Mammary epithelial cell (primary cell): ENCODE data around the gene SLC6A8.

Experiments
- EZH2 ChIP-seq: IDR thresholded peaks from 2 replicates; pipeline ENCODE4 v1.6.1; 2012; ENCODE audit warnings: low read length, inconsistent platforms, borderline replicate concordance
- TF ChIP-seq, protein P1 (sequence below), 2 donors: IDR thresholded peaks in 1 of 2; conservative IDR thresholded peaks in 1 of 2; 2 replicates each; pipeline ENCODE4 v1.5.1; 2011 to 2012; ENCODE audit warnings: inconsistent platforms in 2 of 2, low read length in 2 of 2, mild to moderate bottlenecking in 2 of 2, control low read depth in 1 of 2, low read depth in 1 of 2; ENCODE audit not compliant: insufficient read depth in 1 of 2; ENCODE audit errors: extremely low read depth in 1 of 2

- TF ChIP-seq, protein P1, sequence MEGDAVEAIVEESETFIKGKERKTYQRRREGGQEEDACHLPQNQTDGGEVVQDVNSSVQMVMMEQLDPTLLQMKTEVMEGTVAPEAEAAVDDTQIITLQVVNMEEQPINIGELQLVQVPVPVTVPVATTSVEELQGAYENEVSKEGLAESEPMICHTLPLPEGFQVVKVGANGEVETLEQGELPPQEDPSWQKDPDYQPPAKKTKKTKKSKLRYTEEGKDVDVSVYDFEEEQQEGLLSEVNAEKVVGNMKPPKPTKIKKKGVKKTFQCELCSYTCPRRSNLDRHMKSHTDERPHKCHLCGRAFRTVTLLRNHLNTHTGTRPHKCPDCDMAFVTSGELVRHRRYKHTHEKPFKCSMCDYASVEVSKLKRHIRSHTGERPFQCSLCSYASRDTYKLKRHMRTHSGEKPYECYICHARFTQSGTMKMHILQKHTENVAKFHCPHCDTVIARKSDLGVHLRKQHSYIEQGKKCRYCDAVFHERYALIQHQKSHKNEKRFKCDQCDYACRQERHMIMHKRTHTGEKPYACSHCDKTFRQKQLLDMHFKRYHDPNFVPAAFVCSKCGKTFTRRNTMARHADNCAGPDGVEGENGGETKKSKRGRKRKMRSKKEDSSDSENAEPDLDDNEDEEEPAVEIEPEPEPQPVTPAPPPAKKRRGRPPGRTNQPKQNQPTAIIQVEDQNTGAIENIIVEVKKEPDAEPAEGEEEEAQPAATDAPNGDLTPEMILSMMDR (conservative IDR thresholded peaks at IDR 0.05 in 1 of 2, IDR thresholded peaks at IDR 0.05 in 1 of 2; ENCODE audit: extremely low read depth in 1 of 2, insufficient read depth in 1 of 2, low read depth in 1 of 2, low read length in 2 of 2): no peak
- no peak for TF ChIP-seq EZH2
Observed at GRCh38 chrX:153707406-153707805, 19.7 kb downstream of the SLC6A8 start.
